ENCODE measurements around the gene DENND5B.

DENND5B gene

GRCh38 chr12:31363416-31363809 lies 227.5 kb downstream of the DENND5B start:
- DNase-seq, result no peak
- peak overlapping the region; percentile 48 for H3K4me3 Mint-ChIP-seq
- peaks cover 52% of the 10 kb centered on the region for H3K4me1 Mint-ChIP-seq
- TF ChIP-seq, protein P1, sequence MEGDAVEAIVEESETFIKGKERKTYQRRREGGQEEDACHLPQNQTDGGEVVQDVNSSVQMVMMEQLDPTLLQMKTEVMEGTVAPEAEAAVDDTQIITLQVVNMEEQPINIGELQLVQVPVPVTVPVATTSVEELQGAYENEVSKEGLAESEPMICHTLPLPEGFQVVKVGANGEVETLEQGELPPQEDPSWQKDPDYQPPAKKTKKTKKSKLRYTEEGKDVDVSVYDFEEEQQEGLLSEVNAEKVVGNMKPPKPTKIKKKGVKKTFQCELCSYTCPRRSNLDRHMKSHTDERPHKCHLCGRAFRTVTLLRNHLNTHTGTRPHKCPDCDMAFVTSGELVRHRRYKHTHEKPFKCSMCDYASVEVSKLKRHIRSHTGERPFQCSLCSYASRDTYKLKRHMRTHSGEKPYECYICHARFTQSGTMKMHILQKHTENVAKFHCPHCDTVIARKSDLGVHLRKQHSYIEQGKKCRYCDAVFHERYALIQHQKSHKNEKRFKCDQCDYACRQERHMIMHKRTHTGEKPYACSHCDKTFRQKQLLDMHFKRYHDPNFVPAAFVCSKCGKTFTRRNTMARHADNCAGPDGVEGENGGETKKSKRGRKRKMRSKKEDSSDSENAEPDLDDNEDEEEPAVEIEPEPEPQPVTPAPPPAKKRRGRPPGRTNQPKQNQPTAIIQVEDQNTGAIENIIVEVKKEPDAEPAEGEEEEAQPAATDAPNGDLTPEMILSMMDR (IDR thresholded peaks at IDR 0.05), result no peak
- peaks cover 7% of the 10 kb centered on the region for H3K36me3 Mint-ChIP-seq (ENCODE audit: low read depth)
- H3K27ac Mint-ChIP-seq, result peak overlapping the region; percentile 86
- H3K9me3 Mint-ChIP-seq, result peaks cover 11% of the 10 kb centered on the region
- H3K27me3 Mint-ChIP-seq (ENCODE audit: low read depth, poor library complexity), result peaks cover 21% of the 10 kb centered on the region

DNA sequence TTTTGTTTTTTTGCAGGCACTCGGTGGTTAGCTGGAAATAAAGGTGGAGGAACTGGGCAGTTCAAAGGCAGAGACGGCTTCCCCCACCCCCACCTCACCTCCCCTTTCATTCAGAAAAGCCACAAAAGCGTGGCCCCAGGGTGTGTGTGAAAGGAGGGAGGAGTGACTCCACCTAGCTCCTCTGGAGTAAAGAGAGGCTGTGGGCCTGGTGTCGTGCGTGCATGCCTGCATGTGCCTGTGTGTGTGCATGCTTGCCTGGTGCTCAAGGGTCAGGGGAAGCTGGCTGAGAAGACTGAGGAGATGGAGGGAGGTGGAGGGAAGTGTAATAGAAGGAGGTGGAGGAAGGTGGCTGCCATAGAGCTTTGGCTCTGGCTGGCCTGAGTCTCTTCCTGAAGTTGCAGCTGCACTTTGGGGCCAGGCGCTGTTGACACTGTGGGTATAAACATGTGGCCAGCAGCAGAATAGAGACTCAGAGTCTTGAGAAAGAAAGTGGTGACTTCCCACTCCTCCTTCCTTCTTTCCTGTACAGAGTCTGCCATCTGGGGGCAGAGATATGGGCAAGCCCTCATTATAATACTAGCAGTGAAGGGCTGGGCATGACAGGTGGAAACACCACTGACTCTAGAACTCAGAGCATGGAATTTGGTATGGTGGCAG lies 228.0 kb downstream of the DENND5B start:
- H3K27me3 Mint-ChIP-seq (ENCODE audit: low read depth, poor library complexity), result peaks cover 21% of the 10 kb centered on the region
- TF ChIP-seq, protein P1 (IDR thresholded peaks at IDR 0.05), result no peak
- no peak for DNase-seq
- peaks cover 11% of the 10 kb centered on the region for H3K9me3 Mint-ChIP-seq
- peak overlapping the region; percentile 86 for H3K27ac Mint-ChIP-seq
- H3K4me1 Mint-ChIP-seq, result peaks cover 48% of the 10 kb centered on the region
- H3K4me3 Mint-ChIP-seq, result peak overlapping the region; percentile 48
- peaks cover 7% of the 10 kb centered on the region for H3K36me3 Mint-ChIP-seq (ENCODE audit: low read depth)

- Mint-ChIP-seq H3K9me3 (peaks cover 11% of the 10 kb centered on the region), H3K27me3 (ENCODE audit: low read depth, poor library complexity) (peaks cover 21% of the 10 kb centered on the region), H3K27ac (peak overlapping the region; percentile 86), H3K36me3 (ENCODE audit: low read depth) (peaks cover 7% of the 10 kb centered on the region), H3K4me3 (peak overlapping the region; percentile 48), H3K4me1 (peaks cover 48% of the 10 kb centered on the region)
- no peak for DNase-seq
- TF ChIP-seq, protein P1 (IDR thresholded peaks at IDR 0.05), result no peak
Observed at GRCh38 chr12:31362115-31362758, 228.7 kb downstream of the DENND5B start.

DNA sequence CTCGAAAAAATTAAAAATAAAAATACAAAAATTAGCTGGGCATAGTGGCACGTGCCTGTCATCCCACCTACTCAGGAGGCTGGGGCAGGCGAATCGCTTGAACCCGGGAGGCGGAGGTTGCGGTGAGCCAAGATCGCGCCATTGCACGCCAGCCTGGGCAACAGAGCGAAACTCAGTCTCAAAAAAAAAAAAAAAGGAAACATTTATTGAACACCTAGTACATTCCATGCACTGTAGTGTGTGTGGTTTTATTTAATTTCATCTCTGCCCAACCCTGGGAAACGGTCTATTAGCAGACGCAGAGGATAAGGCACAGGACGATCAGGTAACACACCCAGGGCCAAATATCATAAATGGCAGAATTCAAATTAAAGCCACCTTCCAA lies 229.2 kb downstream of the DENND5B start:
- Mint-ChIP-seq H3K4me3 (no peak overlapping the region), H3K4me1 (peaks cover 48% of the 10 kb centered on the region), H3K36me3 (ENCODE audit: low read depth) (peaks cover 7% of the 10 kb centered on the region), H3K27ac (peak overlapping the region; percentile 86), H3K9me3 (peaks cover 11% of the 10 kb centered on the region), H3K27me3 (ENCODE audit: low read depth, poor library complexity) (peaks cover 21% of the 10 kb centered on the region)
- no peak for DNase-seq
- TF ChIP-seq, protein P1 (IDR thresholded peaks at IDR 0.05), result no peak

DNA sequence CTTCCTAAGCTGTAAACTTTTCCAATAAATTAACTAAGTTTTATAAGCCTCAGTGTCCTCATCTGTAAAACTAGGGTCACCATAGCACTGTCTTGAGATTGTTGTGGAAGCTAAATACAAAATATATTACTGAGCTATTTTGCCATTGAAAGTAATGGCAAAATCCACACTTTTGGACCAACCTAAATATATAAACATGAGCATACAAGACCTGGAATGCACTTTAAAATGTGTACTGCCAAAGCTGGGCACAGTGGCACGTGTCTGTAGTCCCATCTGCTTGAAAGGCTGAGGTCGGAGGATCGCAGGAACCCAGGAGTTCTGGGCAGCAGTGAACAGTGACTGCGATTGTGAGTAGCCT lies 235.2 kb downstream of the DENND5B start:
- peaks cover 6% of the 10 kb centered on the region for H3K36me3 Mint-ChIP-seq (ENCODE audit: low read depth)
- peaks cover 36% of the 10 kb centered on the region for H3K4me1 Mint-ChIP-seq
- DNase-seq, result no peak
- H3K27me3 Mint-ChIP-seq (ENCODE audit: low read depth, poor library complexity), result peaks cover 13% of the 10 kb centered on the region
- TF ChIP-seq, protein P1 (IDR thresholded peaks at IDR 0.05), result no peak
- H3K27ac Mint-ChIP-seq, result no peak overlapping the region
- H3K9me3 Mint-ChIP-seq, result peaks cover 10% of the 10 kb centered on the region
- H3K4me3 Mint-ChIP-seq, result no peak overlapping the region
